Left ventricle myocardium inferior (tissue), 1 donor: ENCODE data around the gene PHRF1. TPM values are rescaled to one million over a fixed set of nuclear protein-coding genes. Genes with fewer than 3 reads are reported as not detected.
A peak's percentile ranks its signal among the peaks of the same experiment; 100 is the strongest.

Experiments used
- DNase-seq: peaks from one replicate; pipeline ENCODE4 v3.0.0-alpha.2; 2020
- H3K27ac ChIP-seq: fragments of 200-600 bp; replicated peaks from 2 replicates; pipeline ENCODE4 v1.8.0; 2021
- H3K27me3 ChIP-seq: fragments of 200-600 bp; 2 replicates; pipeline ENCODE4 v1.8.0; 2021; ENCODE audit warnings: low read depth
- H3K36me3 ChIP-seq: fragments of 200-600 bp; 2 replicates; pipeline ENCODE4 v1.8.0; 2021
- H3K4me1 ChIP-seq: fragments of 200-600 bp; 2 replicates; pipeline ENCODE4 v1.8.0; 2021
- H3K4me3 ChIP-seq: fragments of 200-600 bp; 2 replicates; pipeline ENCODE4 v1.8.0; 2021; ENCODE audit warnings: mild to moderate bottlenecking, moderate library complexity
- H3K9me3 ChIP-seq: fragments of 200-600 bp; replicated peaks from 2 replicates; pipeline ENCODE4 v1.8.0; 2021
- CTCF ChIP-seq: fragments of 200-600 bp; IDR thresholded peaks from 2 replicates; pipeline ENCODE4 v1.8.0; 2021; ENCODE audit warnings: antibody characterized with exemption, mild to moderate bottlenecking, borderline replicate concordance
- intact Hi-C: fragments of 100-400 bp; cut with micrococcal nuclease; formaldehyde crosslinking; loops from one replicate; pipeline ENCODE4 v1.11.0; 2022
- total RNA-seq: library from RNA; stranded (reverse); fragmentation: NEBNext Ultra II Directional; extraction: Animal tissue kit (Norgen Biotek cat#: 25700); gene quantifications from one replicate; pipeline ENCODE4 v1.2.1, GENCODE V29; 2021
- donor health status: DM: no; HTN: yes; CAD: no; lungs with severe emphysema.

The PHRF1 gene
- total RNA-seq, 1 donor from 2014 or later, result 17.7 TPM

GRCh38 chr11:551131-551530 lies 25.1 kb upstream of the PHRF1 start:
- H3K27me3 ChIP-seq, result peaks cover 73% of the 10 kb centered on the region
- no peak overlapping the region for H3K27ac ChIP-seq
- H3K4me3 ChIP-seq, result no peak overlapping the region
- intact Hi-C loops, result no loop called here
- H3K36me3 ChIP-seq, result no peaks in the 10 kb centered on the region
- no peaks in the 10 kb centered on the region for H3K9me3 ChIP-seq
- TF ChIP-seq CTCF, result no peak
- H3K4me1 ChIP-seq, result peaks cover 18% of the 10 kb centered on the region
- no peak for DNase-seq

- Histone ChIP-seq H3K4me1 (peaks cover 19% of the 10 kb centered on the region), H3K9me3 (no peaks in the 10 kb centered on the region), H3K4me3 (no peak overlapping the region), H3K27me3 (peaks cover 78% of the 10 kb centered on the region), H3K36me3 (no peaks in the 10 kb centered on the region), H3K27ac (no peak overlapping the region)
- no peak for TF ChIP-seq CTCF
- intact Hi-C loops, result no loop called here
- no peak for DNase-seq
Measured at GRCh38 chr11:551596-551995, 24.7 kb upstream of the PHRF1 start.

- peaks cover 19% of the 10 kb centered on the region for H3K4me1 ChIP-seq
- H3K9me3 ChIP-seq, result no peaks in the 10 kb centered on the region
- H3K36me3 ChIP-seq, result no peaks in the 10 kb centered on the region
- no peak overlapping the region for H3K4me3 ChIP-seq
- H3K27me3 ChIP-seq, result peaks cover 95% of the 10 kb centered on the region
- DNase-seq, result no peak
- TF ChIP-seq CTCF, result no peak
- no peak overlapping the region for H3K27ac ChIP-seq
- intact Hi-C loops, result no loop called here
Measured at GRCh38 chr11:553083-553987, 22.9 kb upstream of the PHRF1 start.

- H3K9me3 ChIP-seq, result no peaks in the 10 kb centered on the region
- DNase-seq, result no peak
- H3K27ac ChIP-seq, result no peak overlapping the region
- no peaks in the 10 kb centered on the region for H3K36me3 ChIP-seq
- no peak for TF ChIP-seq CTCF
- intact Hi-C loops, result no loop called here
- no peak overlapping the region for H3K4me3 ChIP-seq
- H3K4me1 ChIP-seq, result peaks cover 19% of the 10 kb centered on the region
- H3K27me3 ChIP-seq, result peaks cover 99% of the 10 kb centered on the region
Measured at GRCh38 chr11:553988-554340, 22.3 kb upstream of the PHRF1 start.

- H3K27me3 ChIP-seq, result peaks cover 100% of the 10 kb centered on the region
- peak overlapping the region; percentile 52 for H3K4me3 ChIP-seq
- no peaks in the 10 kb centered on the region for H3K36me3 ChIP-seq
- peak; percentile 69 for TF ChIP-seq CTCF
- intact Hi-C loops, result no loop called here
- H3K9me3 ChIP-seq, result no peaks in the 10 kb centered on the region
- no peak overlapping the region for H3K27ac ChIP-seq
- DNase-seq, result peak; percentile 43
- H3K4me1 ChIP-seq, result peaks cover 19% of the 10 kb centered on the region
Measured at GRCh38 chr11:554428-555226, 21.6 kb upstream of the PHRF1 start.
